ENCODE data around the gene CEP63. TPM values are rescaled to one million over a fixed set of nuclear protein-coding genes. Genes with fewer than 3 reads are reported as not detected.

CEP63 gene
- total and polyA plus RNA-seq, 4 donors, result 28.0 to 32.7 (median 29.7) TPM

- ATAC-seq (ENCODE audit: low FRiP score), result no peak
- Histone ChIP-seq H3K27me3 (ENCODE audit: control insufficient read depth in 1 of 2, insufficient read depth in 2 of 2, low read length in 1 of 2) (no peaks in the 10 kb centered on the region), H3K27ac (ENCODE audit: low read depth in 1 of 2, low read length in 2 of 2) (no peak overlapping the region), H3K4me3 (ENCODE audit: low read length in 2 of 2) (no peak overlapping the region), H3K4me1 (ENCODE audit: control insufficient read depth in 1 of 2, insufficient read depth in 2 of 2, low read length in 2 of 2) (no peaks in the 10 kb centered on the region), H3K36me3 (ENCODE audit: control insufficient read depth in 1 of 2, insufficient read depth in 2 of 2, low read length in 1 of 2) (peaks cover 5 to 11% of the 10 kb centered on the region in 2 donors), H3K9me3 (ENCODE audit: control insufficient read depth, low read length) (no peaks in the 10 kb centered on the region)
- no peak for DNase-seq
- 96 to 97% methylated on average over 2 of the region's 2 CpGs for WGBS, 2 donors
- intact Hi-C loops (cut with DNase I), result no loop called here
These were observed 25.6 kb downstream of the CEP63 start for GRCh38 chr3:134511500-134511899.

DNA sequence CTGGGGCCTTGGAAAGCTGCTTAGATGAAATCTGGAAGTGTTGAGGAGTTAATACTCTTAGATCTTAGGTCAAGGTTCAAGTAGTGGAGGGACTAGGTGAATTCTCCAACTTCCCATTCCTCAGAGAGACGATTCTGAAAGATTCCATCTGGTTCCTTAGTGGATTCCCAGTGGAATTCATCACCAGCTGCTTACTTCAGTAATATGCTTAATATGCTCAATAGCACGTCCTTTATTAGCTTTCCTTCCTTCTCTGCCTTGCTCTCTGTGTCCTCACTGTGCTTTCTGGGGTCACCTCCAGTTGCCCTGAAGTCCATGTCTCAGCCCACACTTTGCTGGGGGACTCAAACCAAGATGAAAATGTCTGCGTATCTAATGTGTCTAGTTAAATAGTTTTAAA, 31.0 kb downstream of the CEP63 start:
- ATAC-seq (ENCODE audit: low FRiP score) (no peak), DNase-seq (no peak)
- Histone ChIP-seq H3K4me3 (ENCODE audit: low read length in 2 of 2) (no peak overlapping the region), H3K9me3 (ENCODE audit: control insufficient read depth, low read length) (no peaks in the 10 kb centered on the region), H3K27ac (ENCODE audit: low read depth in 1 of 2, low read length in 2 of 2) (no peak overlapping the region), H3K4me1 (ENCODE audit: control insufficient read depth in 1 of 2, insufficient read depth in 2 of 2, low read length in 2 of 2) (no peaks in the 10 kb centered on the region), H3K36me3 (ENCODE audit: control insufficient read depth in 1 of 2, insufficient read depth in 2 of 2, low read length in 1 of 2) (no peaks in the 10 kb centered on the region), H3K27me3 (ENCODE audit: control insufficient read depth in 1 of 2, insufficient read depth in 2 of 2, low read length in 1 of 2) (no peaks in the 10 kb centered on the region)
- 66 to 67% methylated on average over 3 of the region's 3 CpGs for WGBS, 2 donors
- intact Hi-C loops (cut with DNase I), result no loop called here

- Histone ChIP-seq H3K36me3 (ENCODE audit: control insufficient read depth in 1 of 2, insufficient read depth in 2 of 2, low read length in 1 of 2) (no peaks in the 10 kb centered on the region), H3K9me3 (ENCODE audit: control insufficient read depth, low read length) (peaks cover 2% of the 10 kb centered on the region), H3K4me1 (ENCODE audit: control insufficient read depth in 1 of 2, insufficient read depth in 2 of 2, low read length in 2 of 2) (no peaks in the 10 kb centered on the region), H3K27me3 (ENCODE audit: control insufficient read depth in 1 of 2, insufficient read depth in 2 of 2, low read length in 1 of 2) (no peaks in the 10 kb centered on the region), H3K4me3 (ENCODE audit: low read length in 2 of 2) (no peak overlapping the region), H3K27ac (ENCODE audit: low read depth in 1 of 2, low read length in 2 of 2) (no peak overlapping the region)
- DNase-seq (no peak), ATAC-seq (ENCODE audit: low FRiP score) (no peak)
- intact Hi-C loops (cut with DNase I), result no loop called here
These were observed 31.9 kb downstream of the CEP63 start for GRCh38 chr3:134517791-134518190.

GRCh38 chr3:134522541-134522940, 36.7 kb downstream of the CEP63 start:
- 97 to 98% methylated on average over 6 of the region's 6 CpGs for WGBS, 2 donors
- intact Hi-C loops (cut with DNase I), result no loop called here
- Histone ChIP-seq H3K4me3 (ENCODE audit: low read length in 2 of 2) (no peak overlapping the region), H3K27ac (ENCODE audit: low read depth in 1 of 2, low read length in 2 of 2) (no peak overlapping the region), H3K27me3 (ENCODE audit: control insufficient read depth in 1 of 2, insufficient read depth in 2 of 2, low read length in 1 of 2) (no peaks in the 10 kb centered on the region), H3K4me1 (ENCODE audit: control insufficient read depth in 1 of 2, insufficient read depth in 2 of 2, low read length in 2 of 2) (no peaks in the 10 kb centered on the region), H3K9me3 (ENCODE audit: control insufficient read depth, low read length) (peaks cover 2% of the 10 kb centered on the region), H3K36me3 (ENCODE audit: control insufficient read depth in 1 of 2, insufficient read depth in 2 of 2, low read length in 1 of 2) (no peaks in the 10 kb centered on the region)
- no peak for DNase-seq
- no peak for ATAC-seq (ENCODE audit: low FRiP score)

- H3K4me3 ChIP-seq (ENCODE audit: low read length in 2 of 2), result no peak overlapping the region
- no peaks in the 10 kb centered on the region for H3K36me3 ChIP-seq (ENCODE audit: control insufficient read depth in 1 of 2, insufficient read depth in 2 of 2, low read length in 1 of 2)
- ATAC-seq (ENCODE audit: low FRiP score) (no peak), DNase-seq (no peak)
- intact Hi-C loops (cut with DNase I), result no loop called here
- H3K27me3 ChIP-seq (ENCODE audit: control insufficient read depth in 1 of 2, insufficient read depth in 2 of 2, low read length in 1 of 2), result no peaks in the 10 kb centered on the region
- H3K27ac ChIP-seq (ENCODE audit: low read depth in 1 of 2, low read length in 2 of 2), result no peak overlapping the region
- H3K9me3 ChIP-seq (ENCODE audit: control insufficient read depth, low read length), result peaks cover 2% of the 10 kb centered on the region
- H3K4me1 ChIP-seq (ENCODE audit: control insufficient read depth in 1 of 2, insufficient read depth in 2 of 2, low read length in 2 of 2), result no peaks in the 10 kb centered on the region
These were observed 39.4 kb downstream of the CEP63 start for GRCh38 chr3:134525293-134525692.

GRCh38 chr3:134526319-134526718, 40.5 kb downstream of the CEP63 start:
- 85 to 93% methylated on average over 1 of the region's 1 CpG for WGBS, 2 donors
- no peak overlapping the region for H3K27ac ChIP-seq (ENCODE audit: low read depth in 1 of 2, low read length in 2 of 2)
- ATAC-seq (ENCODE audit: low FRiP score), result no peak
- no peaks in the 10 kb centered on the region for H3K27me3 ChIP-seq (ENCODE audit: control insufficient read depth in 1 of 2, insufficient read depth in 2 of 2, low read length in 1 of 2)
- no peak for DNase-seq
- peaks cover 2% of the 10 kb centered on the region for H3K9me3 ChIP-seq (ENCODE audit: control insufficient read depth, low read length)
- intact Hi-C loops (cut with DNase I), result no loop called here
- no peaks in the 10 kb centered on the region for H3K4me1 ChIP-seq (ENCODE audit: control insufficient read depth in 1 of 2, insufficient read depth in 2 of 2, low read length in 2 of 2)
- H3K36me3 ChIP-seq (ENCODE audit: control insufficient read depth in 1 of 2, insufficient read depth in 2 of 2, low read length in 1 of 2), result no peaks in the 10 kb centered on the region
- no peak overlapping the region for H3K4me3 ChIP-seq (ENCODE audit: low read length in 2 of 2)

GRCh38 chr3:134527037-134527436, 41.2 kb downstream of the CEP63 start:
- intact Hi-C loops (cut with DNase I), result no loop called here
- WGBS, 2 donors, result 93 to 95% methylated on average over 4 of the region's 4 CpGs
- H3K36me3 ChIP-seq (ENCODE audit: control insufficient read depth in 1 of 2, insufficient read depth in 2 of 2, low read length in 1 of 2), result no peaks in the 10 kb centered on the region
- H3K9me3 ChIP-seq (ENCODE audit: control insufficient read depth, low read length), result peaks cover 2% of the 10 kb centered on the region
- no peaks in the 10 kb centered on the region for H3K27me3 ChIP-seq (ENCODE audit: control insufficient read depth in 1 of 2, insufficient read depth in 2 of 2, low read length in 1 of 2)
- no peak overlapping the region for H3K27ac ChIP-seq (ENCODE audit: low read depth in 1 of 2, low read length in 2 of 2)
- DNase-seq, result no peak
- no peak for ATAC-seq (ENCODE audit: low FRiP score)
- no peaks in the 10 kb centered on the region for H3K4me1 ChIP-seq (ENCODE audit: control insufficient read depth in 1 of 2, insufficient read depth in 2 of 2, low read length in 2 of 2)
- no peak overlapping the region for H3K4me3 ChIP-seq (ENCODE audit: low read length in 2 of 2)

GRCh38 chr3:134527538-134528186, 41.8 kb downstream of the CEP63 start:
- Histone ChIP-seq H3K4me3 (ENCODE audit: low read length in 2 of 2) (no peak overlapping the region), H3K9me3 (ENCODE audit: control insufficient read depth, low read length) (no peaks in the 10 kb centered on the region), H3K27ac (ENCODE audit: low read depth in 1 of 2, low read length in 2 of 2) (no peak overlapping the region), H3K4me1 (ENCODE audit: control insufficient read depth in 1 of 2, insufficient read depth in 2 of 2, low read length in 2 of 2) (no peaks in the 10 kb centered on the region), H3K27me3 (ENCODE audit: control insufficient read depth in 1 of 2, insufficient read depth in 2 of 2, low read length in 1 of 2) (no peaks in the 10 kb centered on the region), H3K36me3 (ENCODE audit: control insufficient read depth in 1 of 2, insufficient read depth in 2 of 2, low read length in 1 of 2) (no peaks in the 10 kb centered on the region)
- DNase-seq, result no peak
- WGBS, 2 donors, result 97% methylated on average over 7 of the region's 7 CpGs
- intact Hi-C loops (cut with DNase I), result no loop called here
- no peak for ATAC-seq (ENCODE audit: low FRiP score)

- WGBS, 2 donors, result 79 to 90% methylated on average over 1 of the region's 1 CpG
- no peaks in the 10 kb centered on the region for H3K9me3 ChIP-seq (ENCODE audit: control insufficient read depth, low read length)
- intact Hi-C loops (cut with DNase I), result no loop called here
- H3K27me3 ChIP-seq (ENCODE audit: control insufficient read depth in 1 of 2, insufficient read depth in 2 of 2, low read length in 1 of 2), result no peaks in the 10 kb centered on the region
- H3K4me3 ChIP-seq (ENCODE audit: low read length in 2 of 2), result no peak overlapping the region
- DNase-seq (no peak), ATAC-seq (ENCODE audit: low FRiP score) (no peak)
- peaks cover 0 to 5% of the 10 kb centered on the region in 2 donors for H3K36me3 ChIP-seq (ENCODE audit: control insufficient read depth in 1 of 2, insufficient read depth in 2 of 2, low read length in 1 of 2)
- H3K4me1 ChIP-seq (ENCODE audit: control insufficient read depth in 1 of 2, insufficient read depth in 2 of 2, low read length in 2 of 2), result no peaks in the 10 kb centered on the region
- no peak overlapping the region for H3K27ac ChIP-seq (ENCODE audit: low read depth in 1 of 2, low read length in 2 of 2)
These were observed 47.6 kb downstream of the CEP63 start for GRCh38 chr3:134533493-134533892.

Data from aorta (tissue), 5 donors.